ENCODE measurements around the gene UROC1. TPM values are rescaled to one million over a fixed set of nuclear protein-coding genes. Genes with fewer than 3 reads are reported as not detected.
A peak's percentile ranks its signal among the peaks of the same experiment; 100 is the strongest.

The UROC1 gene
- total RNA-seq, 1 experiment from 2014 or later: not detected

- CTCF ChIA-PET: no interaction called here
- intact Hi-C loops (cut with micrococcal nuclease; ENCODE audit: unreplicated experiment): no loop called here
Observed at GRCh38 chr3:126456766-126457388, 60.7 kb downstream of the UROC1 start.

DNA sequence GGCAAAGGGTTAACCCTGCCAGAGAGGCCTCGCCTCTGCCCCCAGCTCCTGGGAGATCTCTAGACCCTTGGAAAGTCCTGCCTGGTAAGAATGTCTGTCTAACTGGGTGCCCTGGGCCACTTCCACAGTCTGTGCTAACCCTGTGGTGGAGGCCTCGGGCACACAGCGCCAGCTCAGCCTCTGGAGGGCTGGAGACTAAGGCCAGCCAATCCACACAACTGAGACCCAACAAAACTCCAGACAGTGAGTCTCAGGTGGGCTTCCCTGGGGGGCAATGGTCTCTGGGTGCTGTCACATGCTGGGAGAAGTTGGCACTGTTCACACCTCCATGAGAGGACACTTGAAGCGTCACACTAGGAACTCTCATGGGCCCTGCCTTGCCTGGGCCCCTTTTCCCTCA lies 61.4 kb downstream of the UROC1 start:
- no peaks in the 10 kb centered on the region for H3K27me3 ChIP-seq (replicated peaks; ENCODE audit: insufficient read depth, low read depth, low read length, poor library complexity)
- intact Hi-C loops (cut with micrococcal nuclease; ENCODE audit: unreplicated experiment): no loop called here
- CTCF ChIA-PET: no interaction called here
- no TSS peak for BruUV-seq (replicated peaks)
- H3K27ac ChIP-seq (ENCODE audit: low read depth, low read length, poor library complexity, severe bottlenecking): peak overlapping the region; percentile 33
- no peak for DNase-seq (ENCODE audit: low spot score)
- POLR2A ChIA-PET (ENCODE audit: low non-redundant PET): no interaction called here
- H3K4me1 ChIP-seq (ENCODE audit: insufficient read depth, low read length, poor library complexity, severe bottlenecking): no peaks in the 10 kb centered on the region
- H3K4me3 ChIP-seq (ENCODE audit: low read depth, low read length, poor library complexity, severe bottlenecking): no peak overlapping the region
- peaks cover 88% of the 10 kb centered on the region for H3K36me3 ChIP-seq (ENCODE audit: insufficient read depth, low read length, poor library complexity, severe bottlenecking)
- H3K9me3 ChIP-seq (ENCODE audit: low read depth, low read length, poor library complexity, severe bottlenecking): no peaks in the 10 kb centered on the region
- TF ChIP-seq, protein P1, sequence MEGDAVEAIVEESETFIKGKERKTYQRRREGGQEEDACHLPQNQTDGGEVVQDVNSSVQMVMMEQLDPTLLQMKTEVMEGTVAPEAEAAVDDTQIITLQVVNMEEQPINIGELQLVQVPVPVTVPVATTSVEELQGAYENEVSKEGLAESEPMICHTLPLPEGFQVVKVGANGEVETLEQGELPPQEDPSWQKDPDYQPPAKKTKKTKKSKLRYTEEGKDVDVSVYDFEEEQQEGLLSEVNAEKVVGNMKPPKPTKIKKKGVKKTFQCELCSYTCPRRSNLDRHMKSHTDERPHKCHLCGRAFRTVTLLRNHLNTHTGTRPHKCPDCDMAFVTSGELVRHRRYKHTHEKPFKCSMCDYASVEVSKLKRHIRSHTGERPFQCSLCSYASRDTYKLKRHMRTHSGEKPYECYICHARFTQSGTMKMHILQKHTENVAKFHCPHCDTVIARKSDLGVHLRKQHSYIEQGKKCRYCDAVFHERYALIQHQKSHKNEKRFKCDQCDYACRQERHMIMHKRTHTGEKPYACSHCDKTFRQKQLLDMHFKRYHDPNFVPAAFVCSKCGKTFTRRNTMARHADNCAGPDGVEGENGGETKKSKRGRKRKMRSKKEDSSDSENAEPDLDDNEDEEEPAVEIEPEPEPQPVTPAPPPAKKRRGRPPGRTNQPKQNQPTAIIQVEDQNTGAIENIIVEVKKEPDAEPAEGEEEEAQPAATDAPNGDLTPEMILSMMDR (conservative IDR thresholded peaks at IDR 0.05; ENCODE audit: low read depth, low read length): no peak

More at GRCh38 chr3:126456766-126457388, 60.7 kb downstream of the UROC1 start:
- no peak for DNase-seq (ENCODE audit: low spot score)
- Histone ChIP-seq H3K27me3 (replicated peaks; ENCODE audit: insufficient read depth, low read depth, low read length, poor library complexity) (no peaks in the 10 kb centered on the region), H3K27ac (ENCODE audit: low read depth, low read length, poor library complexity, severe bottlenecking) (no peak overlapping the region), H3K4me3 (ENCODE audit: low read depth, low read length, poor library complexity, severe bottlenecking) (no peak overlapping the region), H3K36me3 (ENCODE audit: insufficient read depth, low read length, poor library complexity, severe bottlenecking) (peaks cover 88% of the 10 kb centered on the region), H3K9me3 (ENCODE audit: low read depth, low read length, poor library complexity, severe bottlenecking) (no peaks in the 10 kb centered on the region), H3K4me1 (ENCODE audit: insufficient read depth, low read length, poor library complexity, severe bottlenecking) (no peaks in the 10 kb centered on the region)
- POLR2A ChIA-PET (ENCODE audit: low non-redundant PET): no interaction called here
- BruUV-seq (replicated peaks): no TSS peak
- TF ChIP-seq EZH2 (IDR thresholded peaks at IDR 0.05; ENCODE audit: borderline replicate concordance, low read depth, low read length, poor library complexity, severe bottlenecking): no peak
- TF ChIP-seq, protein P1 (conservative IDR thresholded peaks at IDR 0.05; ENCODE audit: low read depth, low read length): no peak

GRCh38 chr3:126454437-126455198 lies 63.0 kb downstream of the UROC1 start:
- no peak overlapping the region for H3K4me3 ChIP-seq (ENCODE audit: low read depth, low read length, poor library complexity, severe bottlenecking)
- TF ChIP-seq EZH2 (IDR thresholded peaks at IDR 0.05; ENCODE audit: borderline replicate concordance, low read depth, low read length, poor library complexity, severe bottlenecking): no peak
- TF ChIP-seq, protein P1 (conservative IDR thresholded peaks at IDR 0.05; ENCODE audit: low read depth, low read length): no peak
- TSS peak; percentile 7 for BruUV-seq (replicated peaks)
- no peaks in the 10 kb centered on the region for H3K9me3 ChIP-seq (ENCODE audit: low read depth, low read length, poor library complexity, severe bottlenecking)
- intact Hi-C loops (cut with micrococcal nuclease; ENCODE audit: unreplicated experiment): no loop called here
- peaks cover 86% of the 10 kb centered on the region for H3K36me3 ChIP-seq (ENCODE audit: insufficient read depth, low read length, poor library complexity, severe bottlenecking)
- no peak for DNase-seq (ENCODE audit: low spot score)
- no peak overlapping the region for H3K27ac ChIP-seq (ENCODE audit: low read depth, low read length, poor library complexity, severe bottlenecking)
- no peaks in the 10 kb centered on the region for H3K27me3 ChIP-seq (replicated peaks; ENCODE audit: insufficient read depth, low read depth, low read length, poor library complexity)
- H3K4me1 ChIP-seq (ENCODE audit: insufficient read depth, low read length, poor library complexity, severe bottlenecking): no peaks in the 10 kb centered on the region
- ChIA-PET CTCF (no interaction called here), POLR2A (ENCODE audit: low non-redundant PET) (no interaction called here)
